ENCODE data around the gene NEDD4L.

The NEDD4L gene

GRCh38 chr18:58390399-58390798, 346.4 kb downstream of the NEDD4L start:
- DNase-seq, result no peak
- TF ChIP-seq CTCF (IDR thresholded peaks at IDR 0.05; ENCODE audit: low read depth, low read length, missing control alignments), result no peak

GRCh38 chr18:58391231-58391825, 347.3 kb downstream of the NEDD4L start:
- no peak overlapping the region for H3K27ac ChIP-seq
- peaks cover 44% of the 10 kb centered on the region for H3K36me3 ChIP-seq (replicated peaks)
- no peak for DNase-seq
- no peak for TF ChIP-seq CTCF (IDR thresholded peaks at IDR 0.05; ENCODE audit: low read depth, low read length, missing control alignments)
- no peak overlapping the region for H3K4me3 ChIP-seq (ENCODE audit: low read depth, low read length)
- in situ Hi-C loops (cut with HindIII; ENCODE audit: low pct_ligation_motif_present, low sequenced_read_pairs), result no loop called here
- H3K27me3 ChIP-seq (replicated peaks), result no peaks in the 10 kb centered on the region

More at GRCh38 chr18:58390399-58390798, 346.4 kb downstream of the NEDD4L start:
- no peak overlapping the region for H3K4me3 ChIP-seq (ENCODE audit: low read depth, low read length)
- H3K36me3 ChIP-seq (replicated peaks), result peaks cover 44% of the 10 kb centered on the region
- no peaks in the 10 kb centered on the region for H3K27me3 ChIP-seq (replicated peaks)
- in situ Hi-C loops (cut with HindIII; ENCODE audit: low pct_ligation_motif_present, low sequenced_read_pairs), result no loop called here
- H3K27ac ChIP-seq, result no peak overlapping the region

- no peak for TF ChIP-seq CTCF (IDR thresholded peaks at IDR 0.05; ENCODE audit: low read depth, low read length, missing control alignments)
- H3K27me3 ChIP-seq (replicated peaks), result no peaks in the 10 kb centered on the region
- no peak overlapping the region for H3K27ac ChIP-seq
- no peak overlapping the region for H3K4me3 ChIP-seq (ENCODE audit: low read depth, low read length)
- H3K36me3 ChIP-seq (replicated peaks), result peaks cover 43% of the 10 kb centered on the region
- DNase-seq, result no peak
- in situ Hi-C loops (cut with HindIII; ENCODE audit: low pct_ligation_motif_present, low sequenced_read_pairs), result no loop called here
Observed at GRCh38 chr18:58391932-58392323, 347.9 kb downstream of the NEDD4L start.

GRCh38 chr18:58392324-58393000, 348.4 kb downstream of the NEDD4L start:
- H3K4me3 ChIP-seq (ENCODE audit: low read depth, low read length), result no peak overlapping the region
- DNase-seq, result peak; percentile 19
- no peaks in the 10 kb centered on the region for H3K27me3 ChIP-seq (replicated peaks)
- H3K27ac ChIP-seq, result no peak overlapping the region
- in situ Hi-C loops (cut with HindIII; ENCODE audit: low pct_ligation_motif_present, low sequenced_read_pairs), result no loop called here
- no peak for TF ChIP-seq CTCF (IDR thresholded peaks at IDR 0.05; ENCODE audit: low read depth, low read length, missing control alignments)
- H3K36me3 ChIP-seq (replicated peaks), result peaks cover 41% of the 10 kb centered on the region

GRCh38 chr18:58393295-58393694, 349.3 kb downstream of the NEDD4L start:
- Histone ChIP-seq H3K27ac (no peak overlapping the region), H3K27me3 (replicated peaks) (no peaks in the 10 kb centered on the region), H3K36me3 (replicated peaks) (peaks cover 33% of the 10 kb centered on the region), H3K4me3 (ENCODE audit: low read depth, low read length) (no peak overlapping the region)
- DNase-seq, result no peak
- in situ Hi-C loops (cut with HindIII; ENCODE audit: low pct_ligation_motif_present, low sequenced_read_pairs), result no loop called here
- no peak for TF ChIP-seq CTCF (IDR thresholded peaks at IDR 0.05; ENCODE audit: low read depth, low read length, missing control alignments)

Measured in brain microvascular endothelial cell (primary cell).